NCI-H2227 treated with DMSO at 0.1 percent for 48 hours (cell line): ENCODE measurements around the gene BHLHE23.
"Not testable (repeated sequence)": the region's sequence is repeated elsewhere in the genome, so short reads cannot be mapped to it uniquely, and the experiment has no call there.

ENCODE experiments used
- DNase-seq: peaks from one replicate; lab custom pipeline; 2025; lab: John Stamatoyannopoulos, UW

Gene BHLHE23

DNA sequence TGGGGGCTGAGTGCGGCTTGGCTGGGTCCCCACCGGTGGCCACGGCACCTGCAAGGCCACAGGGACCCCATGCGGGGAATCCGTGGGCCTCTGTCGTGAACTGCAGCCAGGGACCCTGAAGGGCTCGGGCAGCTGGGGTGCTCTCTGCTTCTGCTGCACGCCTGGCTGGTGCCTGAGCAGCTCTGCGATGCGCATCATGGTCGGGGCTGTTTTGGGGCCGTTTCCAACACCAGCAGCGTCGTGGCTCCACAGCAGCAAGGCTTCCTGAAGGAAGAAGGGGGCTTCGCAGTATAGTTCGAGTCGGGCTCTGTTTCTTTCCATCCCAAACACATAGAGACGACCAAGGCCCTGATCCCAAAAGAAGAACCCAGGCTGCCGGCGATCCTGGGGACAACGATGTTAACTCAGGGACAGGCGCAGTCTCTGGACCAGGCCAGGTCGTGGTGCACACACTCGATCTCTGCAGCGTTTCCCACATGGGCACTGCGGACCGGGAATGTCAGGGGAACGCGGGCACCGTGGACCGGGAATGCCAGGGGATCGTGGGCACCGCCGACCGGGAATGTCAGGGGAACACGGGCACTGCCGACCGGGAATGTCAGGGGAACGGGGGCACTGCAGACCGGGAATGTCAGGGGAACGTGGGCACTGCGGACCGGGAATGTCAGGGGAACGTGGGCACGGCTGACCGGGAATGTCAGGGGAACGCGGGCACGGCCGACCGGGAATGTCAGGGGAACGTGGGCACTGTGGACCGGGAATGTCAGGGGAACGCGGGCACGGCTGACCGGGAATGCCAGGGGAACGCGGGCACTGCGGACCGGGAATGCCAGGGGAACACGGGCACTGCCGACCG, 36.8 kb upstream of the BHLHE23 start:
- no peak for DNase-seq

DNA sequence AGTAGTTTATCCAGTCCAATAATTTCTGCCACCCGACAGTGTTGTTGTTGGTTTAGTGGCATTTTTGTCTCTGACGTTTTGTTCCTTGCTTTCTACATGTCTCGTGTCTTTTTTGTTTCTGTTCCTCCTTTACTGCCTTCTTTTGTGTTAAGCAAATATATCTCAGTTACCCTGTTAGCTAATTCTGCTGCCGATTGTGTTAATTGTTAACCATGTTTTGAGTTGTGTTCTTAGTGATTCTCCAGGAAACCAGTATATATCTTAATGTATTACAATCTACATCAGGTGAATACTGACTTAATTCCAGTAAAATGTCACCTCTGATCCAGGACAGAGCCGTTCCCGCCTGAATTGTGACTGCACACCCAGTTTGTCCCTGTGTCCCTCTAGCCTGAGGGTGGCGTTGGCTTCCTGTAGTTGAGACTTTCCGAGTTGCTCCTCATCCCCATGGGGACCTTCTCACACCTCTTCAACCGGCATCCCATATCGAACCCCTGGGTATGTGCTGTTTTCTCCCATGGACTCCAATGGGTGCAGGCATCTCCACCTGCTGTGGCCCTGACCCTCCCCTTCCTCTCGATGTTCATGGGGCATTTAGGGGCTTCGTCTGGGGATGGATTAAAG, 35.8 kb upstream of the BHLHE23 start:
- DNase-seq: no peak

DNA sequence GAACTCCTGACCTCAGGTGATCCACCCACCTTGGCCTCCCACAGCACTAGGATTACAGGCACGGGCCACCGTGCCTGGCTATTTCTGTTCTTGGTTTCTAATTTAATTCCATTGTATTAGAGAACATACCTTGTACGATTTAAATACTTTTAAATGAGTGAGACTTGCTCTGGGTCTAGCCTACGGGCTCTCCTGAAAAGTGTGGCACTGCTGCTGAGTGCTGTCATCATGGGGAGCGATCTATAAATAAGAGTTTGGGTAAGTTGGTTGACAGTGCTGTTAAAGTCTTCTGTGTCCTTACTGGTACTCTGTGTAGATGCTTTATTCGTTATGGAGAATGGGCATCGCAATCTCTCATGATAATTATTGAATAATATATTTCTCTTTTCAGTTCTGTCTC, 35.0 kb upstream of the BHLHE23 start:
- no peak for DNase-seq

DNA sequence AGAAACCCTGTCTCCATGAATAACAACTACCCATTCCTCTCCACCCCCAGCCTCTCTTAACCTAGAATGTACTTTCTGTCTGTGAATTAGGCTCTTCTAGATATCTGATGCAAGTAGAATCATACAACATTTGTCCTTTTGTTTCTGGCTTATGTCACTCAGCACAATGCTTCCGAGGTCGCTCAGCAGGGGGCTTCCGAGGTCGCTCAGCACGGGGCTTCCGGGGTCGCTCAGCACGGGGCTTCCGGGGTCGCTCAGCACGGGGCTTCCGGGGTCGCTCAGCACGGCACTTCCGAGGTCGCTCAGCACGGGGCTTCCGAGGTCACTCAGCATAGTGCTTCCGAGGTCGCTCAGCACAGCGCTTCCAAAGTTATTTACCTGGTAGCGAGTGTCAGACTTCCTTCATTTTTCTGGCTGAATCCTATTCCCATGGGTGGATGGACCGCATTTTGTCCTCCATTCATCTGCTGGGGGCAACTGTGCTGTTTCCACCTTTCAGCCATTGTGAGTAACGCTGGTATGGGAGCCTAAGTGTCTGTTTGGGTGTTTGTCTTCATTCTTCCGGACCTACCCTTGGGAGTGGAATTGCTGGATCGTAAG, 31.0 kb upstream of the BHLHE23 start:
- DNase-seq: no peak

DNA sequence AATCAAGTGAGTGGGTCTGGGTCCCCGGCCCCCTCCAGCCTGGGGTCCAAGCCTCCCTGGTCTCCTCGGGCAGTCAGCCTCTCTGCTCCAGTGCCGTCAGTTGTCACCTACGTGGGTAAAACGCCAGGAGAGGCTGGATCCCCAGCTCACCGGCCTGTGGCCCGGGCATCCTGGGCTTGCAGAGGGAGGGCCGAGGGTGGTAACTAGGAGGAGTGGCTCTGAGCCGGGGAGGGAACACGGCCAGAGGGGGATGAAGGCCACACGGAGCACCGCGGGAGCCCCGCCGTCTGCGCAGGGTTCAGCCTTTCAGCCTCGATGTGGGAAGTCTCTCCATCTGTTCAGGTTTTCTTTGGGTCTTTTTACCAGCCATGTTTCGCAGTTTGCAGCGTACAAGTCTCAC, 29.5 kb upstream of the BHLHE23 start:
- no peak for DNase-seq

DNA sequence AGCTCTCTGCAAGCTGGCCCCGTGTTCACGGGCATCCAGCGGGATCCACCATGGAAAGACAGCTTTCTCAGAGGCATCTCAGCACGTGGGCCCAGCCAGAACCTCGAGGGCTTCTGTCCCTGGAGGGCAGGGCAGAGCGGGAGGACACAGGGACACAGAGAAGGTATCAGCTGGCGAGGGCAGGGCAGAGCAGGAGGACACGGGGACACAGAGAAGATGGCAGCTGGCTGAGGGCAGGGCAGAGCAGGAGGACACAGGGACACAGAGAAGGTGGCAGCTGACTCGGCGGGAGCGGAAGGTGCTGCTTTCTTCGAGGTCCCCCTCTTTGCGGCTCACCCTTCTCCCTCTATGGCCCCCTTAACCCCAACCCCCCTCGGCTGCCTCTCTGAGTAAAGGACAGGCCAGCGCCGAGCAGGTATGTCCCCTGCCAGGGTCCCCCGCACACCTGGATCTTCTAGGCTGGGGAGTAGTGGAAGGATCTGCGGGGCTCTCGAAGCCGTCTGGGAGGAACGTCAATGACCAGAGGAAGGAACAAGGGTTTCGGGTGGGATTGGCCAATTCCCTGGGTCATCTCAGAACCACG, 28.9 kb upstream of the BHLHE23 start:
- DNase-seq: no peak

DNA sequence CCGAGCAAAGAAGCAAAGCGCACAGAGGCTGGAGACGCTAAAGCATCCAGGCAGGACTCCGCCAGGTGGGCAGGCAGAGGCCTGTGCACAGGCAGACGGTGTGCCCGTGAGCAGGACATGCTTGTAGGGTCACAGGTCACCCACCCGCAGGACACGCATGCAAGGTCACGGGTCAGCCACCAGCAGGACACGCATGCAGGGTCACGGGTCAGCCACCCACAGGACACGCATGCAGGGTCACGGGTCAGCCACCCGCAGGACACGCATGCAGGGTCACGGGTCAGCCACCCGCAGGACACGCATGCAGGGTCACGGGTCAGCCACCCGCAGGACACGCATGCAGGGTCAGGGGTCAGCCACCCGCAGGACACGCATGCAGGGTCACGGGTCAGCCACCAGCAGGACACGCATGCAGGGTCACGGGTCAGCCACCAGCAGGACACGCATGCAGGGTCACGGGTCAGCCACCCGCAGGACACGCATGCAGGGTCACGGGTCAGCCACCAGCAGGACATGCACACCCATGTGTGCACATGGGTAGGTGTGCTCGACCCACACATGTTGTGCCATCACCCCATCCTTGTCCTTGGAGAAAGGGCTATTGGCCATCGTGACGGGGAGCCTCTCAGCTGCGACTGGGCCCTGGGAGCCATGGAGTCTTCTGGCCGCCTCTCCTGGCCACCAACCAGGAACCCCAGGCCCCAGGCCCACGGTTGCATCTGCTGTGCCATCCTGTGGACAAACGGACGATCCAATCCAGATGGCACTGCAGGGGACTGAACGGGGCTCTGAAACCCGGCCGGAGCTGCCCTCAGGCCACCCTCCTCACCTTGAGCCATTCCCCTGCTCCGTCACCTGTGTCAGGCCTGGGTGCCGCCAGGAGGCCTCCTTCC, 28.2 kb upstream of the BHLHE23 start:
- not testable (repeated sequence) for DNase-seq

DNA sequence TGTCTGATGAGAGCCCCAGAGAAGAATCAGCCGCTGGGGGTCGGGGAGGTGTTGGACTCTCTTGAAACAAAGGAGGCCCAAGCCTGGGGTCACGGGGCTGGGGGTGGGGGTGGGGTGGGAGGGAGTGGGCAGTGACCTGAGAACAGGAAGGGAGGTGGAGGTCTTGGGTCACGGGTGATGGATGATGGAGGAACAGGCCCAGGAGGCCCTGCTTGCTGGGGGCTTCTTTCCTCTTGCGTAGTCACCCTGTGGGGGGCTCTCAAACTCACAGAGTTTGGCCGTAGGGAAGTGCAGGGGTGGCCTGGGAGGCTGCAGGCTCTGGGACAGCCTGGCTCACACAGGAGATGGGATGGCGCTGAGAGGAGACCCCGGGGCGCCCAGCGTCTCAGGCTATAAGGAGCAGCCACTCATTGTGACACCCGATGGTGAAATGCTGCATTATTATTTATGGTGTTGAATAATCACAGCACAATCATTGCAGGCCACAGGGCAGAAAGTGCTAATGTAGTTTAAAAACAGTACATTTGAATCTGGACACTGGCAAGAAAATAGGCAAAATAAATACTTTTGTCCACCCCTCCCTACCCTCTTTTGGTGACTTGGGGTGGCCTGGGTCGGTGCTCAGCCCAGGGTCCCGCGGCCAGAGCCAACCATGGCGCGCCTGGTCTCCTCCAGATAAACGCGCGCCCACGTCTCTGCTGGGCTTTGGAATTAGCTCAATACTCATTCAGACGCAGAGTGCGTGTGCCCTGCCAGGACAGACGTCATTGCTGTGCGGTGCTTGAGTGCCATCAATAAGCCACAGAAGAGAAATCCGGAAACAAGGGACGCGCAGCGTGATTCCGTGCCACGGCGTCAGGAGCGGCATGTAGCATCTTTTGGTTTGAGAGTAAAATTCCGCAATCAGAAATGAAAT, 27.3 kb upstream of the BHLHE23 start:
- DNase-seq: no peak

DNA sequence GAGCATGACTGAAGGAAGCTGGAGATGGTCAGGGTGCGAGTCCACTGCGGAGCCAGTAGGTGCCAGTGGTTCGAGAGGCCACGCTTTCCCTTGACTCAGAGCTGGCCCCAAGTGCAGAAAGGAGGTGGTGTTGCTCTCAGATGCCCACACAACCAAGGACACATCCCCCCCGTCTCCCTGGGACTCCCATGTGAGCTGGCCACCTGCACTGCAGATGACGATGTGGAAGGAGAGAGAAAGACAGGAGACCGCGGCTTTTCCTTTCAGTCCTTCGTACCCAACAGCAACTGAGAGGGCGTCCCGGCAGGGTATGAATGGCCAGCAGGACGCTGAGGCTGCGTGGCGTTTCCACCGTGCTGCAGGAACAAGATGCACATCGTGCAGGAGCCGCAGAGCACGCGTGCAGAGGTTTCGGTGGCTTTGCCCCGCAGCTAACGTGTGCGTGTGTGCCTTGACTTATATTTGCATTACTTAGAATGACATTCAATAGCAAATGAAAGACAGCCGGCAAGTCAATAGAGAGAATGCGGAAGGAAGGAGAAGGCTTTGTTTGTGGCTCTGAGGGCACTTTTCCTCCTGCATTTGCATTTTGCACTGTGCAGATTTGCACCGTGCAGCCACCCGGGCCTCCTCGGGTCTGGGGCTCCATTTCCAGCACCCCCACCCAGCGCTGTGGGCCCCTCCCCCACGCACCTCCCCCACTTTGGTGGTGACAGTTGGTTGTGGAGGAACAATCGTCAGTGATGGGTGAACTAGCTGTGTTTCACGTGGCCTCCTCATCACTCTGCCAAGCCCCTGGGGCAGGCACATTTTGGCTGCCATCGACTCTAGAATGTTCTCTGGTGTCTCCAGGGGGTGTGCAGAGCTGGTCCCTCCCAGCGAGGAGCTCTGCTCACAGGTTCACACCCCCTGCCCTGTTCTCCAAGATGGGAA, 26.4 kb upstream of the BHLHE23 start:
- no peak for DNase-seq

DNA sequence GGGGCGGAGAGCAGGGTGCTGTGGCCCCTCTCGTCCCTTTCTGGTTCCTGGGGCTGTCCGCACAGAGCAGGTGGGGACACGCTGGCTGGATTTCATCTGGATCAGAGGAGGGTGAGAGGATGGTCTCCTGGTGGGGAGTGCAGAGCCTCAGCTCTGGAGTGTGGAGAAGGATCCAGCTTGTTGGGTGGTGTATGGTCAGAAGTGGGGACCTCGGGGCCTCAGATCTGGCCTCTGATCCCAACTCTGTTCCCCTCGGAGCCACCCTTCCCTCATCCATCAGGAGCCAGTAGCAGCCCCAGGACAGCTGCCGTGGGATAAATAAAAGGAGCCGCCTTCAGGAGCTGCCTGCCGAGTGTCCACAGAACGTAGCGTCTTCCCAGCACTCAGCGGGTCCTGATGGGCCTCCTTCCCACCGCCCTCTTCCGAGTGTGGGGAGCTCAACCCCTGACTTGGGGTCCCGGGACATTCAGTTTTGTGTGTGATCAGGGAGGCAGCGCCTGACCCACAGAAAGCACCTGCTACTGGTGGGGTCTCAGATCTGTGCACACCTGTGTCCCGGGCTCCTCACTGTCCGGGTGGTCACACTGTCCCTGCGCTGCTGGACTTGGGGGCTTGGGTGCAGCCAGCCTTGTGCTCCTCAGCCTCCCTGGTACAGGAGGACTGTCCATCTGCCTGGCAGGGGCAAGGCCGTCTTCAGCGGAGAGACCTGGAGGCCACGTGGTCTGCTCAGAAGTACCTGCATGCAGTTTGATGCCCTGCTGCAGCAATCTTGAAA, 25.4 kb upstream of the BHLHE23 start:
- no peak for DNase-seq

DNA sequence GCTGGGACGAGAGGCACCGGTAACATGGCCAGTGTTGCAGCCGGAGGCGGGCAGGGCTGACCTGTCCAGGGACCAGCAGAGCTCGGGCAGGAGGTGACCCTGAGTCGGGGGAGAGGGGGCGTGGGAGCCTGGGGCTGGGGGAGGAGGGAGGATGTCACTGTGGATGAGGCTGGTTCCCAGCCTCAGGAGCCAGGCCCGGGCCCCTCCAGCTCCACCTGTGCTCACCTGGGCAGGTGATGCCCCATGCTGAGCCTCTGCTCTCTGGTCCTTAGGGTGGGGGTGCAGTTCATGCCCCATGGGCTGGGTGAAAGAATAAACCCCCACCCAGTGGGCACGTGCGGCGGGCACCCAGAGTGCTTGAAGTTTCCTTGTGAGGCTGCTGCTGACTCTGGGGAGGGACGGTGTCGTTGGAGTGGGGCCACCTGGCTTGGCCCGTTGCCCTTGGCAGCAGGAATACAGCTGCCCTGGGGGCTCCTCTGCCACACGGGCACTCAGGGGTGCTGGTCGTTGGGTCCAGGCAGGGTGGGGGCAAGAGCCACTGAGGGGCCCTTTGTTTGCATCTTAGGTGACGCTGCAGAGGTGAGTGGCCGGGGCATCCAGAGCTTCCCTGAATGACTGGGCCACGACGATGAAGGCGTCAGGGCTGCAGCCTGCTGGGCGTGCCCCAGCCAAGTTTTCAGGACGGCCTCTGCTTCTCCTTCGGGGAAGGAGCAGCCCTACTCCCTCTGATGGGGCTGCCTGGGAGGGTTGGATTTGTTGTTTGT, 24.7 kb upstream of the BHLHE23 start:
- DNase-seq: no peak

DNA sequence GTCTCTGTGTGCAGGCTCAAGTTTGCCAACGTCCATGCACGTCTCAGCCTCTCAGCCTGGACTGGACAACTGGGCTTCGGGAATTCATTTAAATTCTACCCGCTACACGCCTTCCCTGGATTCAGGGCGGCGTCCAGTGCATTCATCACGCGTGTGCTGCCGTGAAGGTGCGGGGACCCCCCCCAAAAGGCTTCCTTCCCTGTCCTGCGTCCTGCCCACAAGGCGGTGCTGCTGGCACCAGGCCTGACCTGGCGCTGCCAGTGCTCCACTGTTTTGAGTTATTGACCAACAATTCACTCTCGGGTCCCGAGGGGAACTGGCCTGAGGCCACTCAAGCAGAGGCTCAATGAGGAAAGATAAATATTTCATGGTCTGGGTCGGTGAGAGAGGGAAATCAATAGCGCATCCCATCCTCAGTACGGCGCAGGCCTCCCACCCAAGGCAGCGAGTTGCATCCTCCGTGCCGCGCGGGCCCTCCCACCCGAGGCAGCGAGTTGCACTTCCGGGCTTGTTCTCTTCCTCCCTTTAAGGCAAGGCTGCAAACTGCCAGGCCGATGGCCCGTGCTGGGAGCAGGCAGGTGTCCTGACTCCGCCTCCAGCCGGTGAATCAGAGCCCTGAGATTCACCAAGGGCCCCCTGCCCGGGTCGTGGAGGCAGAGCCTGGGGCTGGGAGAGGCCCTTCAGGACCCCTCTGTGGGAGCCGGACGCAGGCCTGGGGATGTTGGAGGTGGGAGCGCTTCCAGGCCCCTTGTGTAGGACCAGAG, 22.8 kb upstream of the BHLHE23 start:
- DNase-seq: no peak

DNA sequence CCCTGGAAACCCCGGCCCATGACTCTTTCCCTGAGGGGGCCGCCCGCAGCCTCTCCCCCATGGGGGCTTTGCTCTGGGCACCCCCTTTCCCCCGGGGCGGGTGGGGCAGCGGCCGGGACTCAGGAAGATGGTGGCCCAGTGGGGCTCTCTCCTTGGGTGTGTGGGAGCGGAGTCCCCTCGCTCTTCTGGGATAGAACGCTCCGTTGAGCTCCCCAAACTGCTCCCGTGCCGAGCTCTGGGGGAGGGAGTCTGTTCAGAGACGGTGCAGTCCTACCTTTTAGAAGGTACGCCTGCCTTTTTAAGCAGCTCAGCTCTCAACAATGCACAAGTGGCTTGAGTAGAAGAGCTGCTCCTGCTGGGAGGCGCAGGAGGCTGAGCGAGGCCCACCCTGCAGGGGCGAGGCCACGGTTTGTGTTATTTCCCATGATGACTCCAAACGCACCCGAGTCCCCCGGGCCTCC, 21.7 kb upstream of the BHLHE23 start:
- no peak for DNase-seq

DNA sequence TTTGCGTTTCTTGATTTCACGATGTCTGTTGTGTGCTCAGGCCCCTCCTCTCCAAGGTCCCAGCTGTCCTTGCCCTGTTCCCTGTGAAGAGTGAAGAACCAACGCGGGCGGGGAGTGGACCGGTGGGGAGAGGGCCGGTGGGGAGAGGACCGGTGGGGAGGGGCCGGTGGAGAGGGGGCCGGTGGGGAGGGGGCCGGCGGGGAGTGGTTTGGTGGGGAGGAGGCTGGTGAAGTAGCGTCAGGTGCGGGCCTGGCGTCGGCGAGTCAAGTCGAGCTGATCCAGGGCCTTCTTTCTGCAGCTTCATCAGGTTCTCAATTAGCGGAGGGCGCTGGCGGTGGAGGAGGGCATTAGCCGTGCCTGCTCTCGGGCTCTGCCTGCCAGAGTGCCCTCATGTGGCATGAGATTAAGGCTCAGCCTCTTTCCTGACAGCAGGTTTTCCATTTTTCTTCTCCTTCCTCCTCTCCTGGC, 21.2 kb upstream of the BHLHE23 start:
- no peak for DNase-seq

DNA sequence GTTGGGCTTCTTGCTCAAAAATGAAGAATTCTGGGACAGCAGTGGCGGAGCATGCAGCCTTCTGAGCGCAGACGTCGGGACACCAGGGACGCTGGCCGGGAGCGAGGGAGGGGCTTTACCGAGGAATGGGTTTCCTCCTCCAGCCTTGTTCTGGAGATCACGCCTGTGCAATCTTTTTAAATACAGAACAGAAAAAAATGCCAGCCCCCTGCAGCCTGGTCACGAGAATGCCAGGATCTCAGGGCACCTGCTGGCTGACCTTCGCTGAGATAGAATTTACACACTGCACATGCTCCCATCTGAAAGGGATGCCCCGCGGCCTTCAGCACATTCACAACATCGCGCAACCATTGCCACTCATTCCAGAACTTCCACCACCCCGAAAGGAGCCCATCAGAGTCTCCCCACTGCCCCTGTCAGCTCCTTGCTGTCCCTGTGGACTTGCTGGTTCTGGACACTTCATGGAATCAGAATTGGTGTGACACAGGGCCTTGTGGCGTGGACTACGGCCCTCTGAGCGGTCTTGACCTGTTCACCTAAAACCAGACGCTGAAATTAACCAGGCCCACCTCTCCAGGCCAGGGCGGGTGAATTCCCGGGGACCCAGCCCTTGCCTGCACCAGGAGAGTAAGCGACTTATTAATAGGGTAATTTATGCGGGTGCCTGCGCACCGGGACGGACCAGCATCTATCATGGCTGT, 20.6 kb upstream of the BHLHE23 start:
- DNase-seq: no peak

DNA sequence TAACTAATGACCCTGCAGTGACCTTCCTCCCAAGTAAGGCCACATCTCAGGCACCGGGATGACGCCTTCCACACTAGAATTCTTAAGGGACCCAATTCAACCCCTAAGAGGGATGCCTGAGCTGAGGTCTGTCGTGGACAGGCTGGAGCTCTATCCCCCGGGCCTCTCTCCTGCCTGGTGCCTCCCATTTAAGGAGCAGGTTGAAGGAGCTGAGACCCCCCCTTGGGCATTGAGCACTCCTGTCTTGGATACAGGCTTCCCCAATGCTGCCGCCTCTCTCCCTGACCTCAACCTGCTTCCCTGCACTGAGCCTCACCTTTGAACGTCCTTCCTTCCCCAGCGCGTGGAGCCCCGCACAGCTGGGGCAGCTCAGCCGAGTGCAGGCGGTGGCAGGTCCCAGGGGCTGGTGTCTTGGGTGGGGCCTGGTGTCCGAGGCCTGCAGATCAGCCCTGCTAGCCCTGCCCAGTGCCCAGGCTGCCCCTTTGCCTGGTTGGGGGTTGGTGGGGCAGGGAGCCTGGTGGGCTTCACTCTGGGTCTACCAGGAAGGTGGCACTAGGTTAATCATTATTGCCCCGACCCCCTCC, 19.9 kb upstream of the BHLHE23 start:
- DNase-seq: no peak
